Central memory CD8-positive, alpha-beta T cell (primary cell): ENCODE measurements around the gene AHCYL1.

Experiments
- ATAC-seq: fragments of 150-1000 bp; cut with Tn5 transposase; replicated peaks from 2 replicates; pipeline ENCODE4 v1.10.0; 2022; ENCODE audit warnings: mild to moderate bottlenecking, moderate FRiP score, moderate number of reproducible peaks; ENCODE audit not compliant: poor library complexity, severe bottlenecking; ENCODE audit errors: extremely low read depth
- DNase-seq, 2 donors: peaks; one replicate each; pipeline ENCODE4 v3.0.0; 2021; ENCODE audit warnings: low spot score in 2 of 2
- H3K27ac Mint-ChIP-seq: one replicate; pipeline ENCODE4 v1.8.0; 2022; ENCODE audit warnings: low read depth, mild to moderate bottlenecking, moderate library complexity, mixed read lengths
- H3K27me3 Mint-ChIP-seq: one replicate; pipeline ENCODE4 v1.8.0; 2022; ENCODE audit warnings: mixed read lengths
- H3K36me3 Mint-ChIP-seq: one replicate; pipeline ENCODE4 v1.8.0; 2022; ENCODE audit warnings: mild to moderate bottlenecking, moderate library complexity, mixed read lengths; ENCODE audit not compliant: insufficient read depth
- H3K4me1 Mint-ChIP-seq: one replicate; pipeline ENCODE4 v1.8.0; 2022; ENCODE audit warnings: mixed read lengths
- H3K4me3 Mint-ChIP-seq: one replicate; pipeline ENCODE4 v1.8.0; 2022; ENCODE audit warnings: mild to moderate bottlenecking, moderate library complexity, mixed read lengths
- H3K9me3 Mint-ChIP-seq: one replicate; pipeline ENCODE4 v1.8.0; 2022; ENCODE audit warnings: mixed read lengths

Gene AHCYL1

GRCh38 chr1:109959632-109959973 lies 25.0 kb upstream of the AHCYL1 start:
- DNase-seq, result no peak
- Mint-ChIP-seq H3K4me3 (no peak overlapping the region), H3K36me3 (no peaks in the 10 kb centered on the region), H3K27me3 (peaks cover 15% of the 10 kb centered on the region), H3K9me3 (no peaks in the 10 kb centered on the region), H3K27ac (no peak overlapping the region), H3K4me1 (no peaks in the 10 kb centered on the region)
- no peak for ATAC-seq

GRCh38 chr1:109959974-109960744 lies 24.4 kb upstream of the AHCYL1 start:
- Mint-ChIP-seq H3K9me3 (no peaks in the 10 kb centered on the region), H3K36me3 (no peaks in the 10 kb centered on the region), H3K27ac (no peak overlapping the region), H3K4me1 (no peaks in the 10 kb centered on the region), H3K4me3 (no peak overlapping the region), H3K27me3 (peaks cover 15% of the 10 kb centered on the region)
- no peak for DNase-seq
- ATAC-seq, result no peak

- H3K4me3 Mint-ChIP-seq, result no peak overlapping the region
- H3K36me3 Mint-ChIP-seq, result no peaks in the 10 kb centered on the region
- no peak overlapping the region for H3K27ac Mint-ChIP-seq
- peaks cover 15% of the 10 kb centered on the region for H3K27me3 Mint-ChIP-seq
- no peaks in the 10 kb centered on the region for H3K4me1 Mint-ChIP-seq
- no peak for ATAC-seq
- H3K9me3 Mint-ChIP-seq, result no peaks in the 10 kb centered on the region
- DNase-seq, result no peak
Measured at GRCh38 chr1:109960745-109961094, 23.8 kb upstream of the AHCYL1 start.

GRCh38 chr1:109963864-109964263 lies 20.7 kb upstream of the AHCYL1 start:
- no peaks in the 10 kb centered on the region for H3K36me3 Mint-ChIP-seq
- no peak for DNase-seq
- ATAC-seq, result no peak
- no peaks in the 10 kb centered on the region for H3K9me3 Mint-ChIP-seq
- peaks cover 15% of the 10 kb centered on the region for H3K27me3 Mint-ChIP-seq
- no peaks in the 10 kb centered on the region for H3K4me1 Mint-ChIP-seq
- no peak overlapping the region for H3K27ac Mint-ChIP-seq
- no peak overlapping the region for H3K4me3 Mint-ChIP-seq

GRCh38 chr1:109969146-109969829 lies 15.3 kb upstream of the AHCYL1 start:
- ATAC-seq, result peak; percentile 43
- Mint-ChIP-seq H3K27me3 (peaks cover 2% of the 10 kb centered on the region), H3K27ac (no peak overlapping the region), H3K36me3 (peaks cover 2% of the 10 kb centered on the region), H3K4me3 (no peak overlapping the region), H3K4me1 (no peaks in the 10 kb centered on the region), H3K9me3 (no peaks in the 10 kb centered on the region)
- DNase-seq, result no peak

GRCh38 chr1:109969907-109970306 lies 14.7 kb upstream of the AHCYL1 start:
- DNase-seq (no peak), ATAC-seq (no peak)
- Mint-ChIP-seq H3K4me3 (no peak overlapping the region), H3K27ac (no peak overlapping the region), H3K27me3 (no peaks in the 10 kb centered on the region), H3K4me1 (no peaks in the 10 kb centered on the region), H3K9me3 (no peaks in the 10 kb centered on the region), H3K36me3 (peaks cover 2% of the 10 kb centered on the region)

GRCh38 chr1:109971559-109971958 lies 13.0 kb upstream of the AHCYL1 start:
- H3K9me3 Mint-ChIP-seq, result no peaks in the 10 kb centered on the region
- ATAC-seq (no peak), DNase-seq (no peak)
- H3K4me3 Mint-ChIP-seq, result no peak overlapping the region
- peaks cover 2% of the 10 kb centered on the region for H3K36me3 Mint-ChIP-seq
- no peaks in the 10 kb centered on the region for H3K4me1 Mint-ChIP-seq
- H3K27ac Mint-ChIP-seq, result no peak overlapping the region
- H3K27me3 Mint-ChIP-seq, result peaks cover 8% of the 10 kb centered on the region

- ATAC-seq, result no peak
- no peaks in the 10 kb centered on the region for H3K9me3 Mint-ChIP-seq
- no peak overlapping the region for H3K4me3 Mint-ChIP-seq
- no peak overlapping the region for H3K27ac Mint-ChIP-seq
- peaks cover 2% of the 10 kb centered on the region for H3K36me3 Mint-ChIP-seq
- DNase-seq, result no peak
- peaks cover 34% of the 10 kb centered on the region for H3K27me3 Mint-ChIP-seq
- no peaks in the 10 kb centered on the region for H3K4me1 Mint-ChIP-seq
Measured at GRCh38 chr1:109974191-109974590, 10.4 kb upstream of the AHCYL1 start.

- no peaks in the 10 kb centered on the region for H3K36me3 Mint-ChIP-seq
- DNase-seq (no peak), ATAC-seq (no peak)
- H3K4me3 Mint-ChIP-seq, result no peak overlapping the region
- peaks cover 41% of the 10 kb centered on the region for H3K27me3 Mint-ChIP-seq
- no peak overlapping the region for H3K27ac Mint-ChIP-seq
- no peaks in the 10 kb centered on the region for H3K9me3 Mint-ChIP-seq
- no peaks in the 10 kb centered on the region for H3K4me1 Mint-ChIP-seq
Measured at GRCh38 chr1:109975718-109976117, 8.8 kb upstream of the AHCYL1 start.

GRCh38 chr1:109976762-109977161 lies 7.8 kb upstream of the AHCYL1 start:
- peaks cover 41% of the 10 kb centered on the region for H3K27me3 Mint-ChIP-seq
- H3K27ac Mint-ChIP-seq, result no peak overlapping the region
- H3K4me3 Mint-ChIP-seq, result no peak overlapping the region
- DNase-seq (no peak), ATAC-seq (no peak)
- H3K36me3 Mint-ChIP-seq, result no peaks in the 10 kb centered on the region
- H3K9me3 Mint-ChIP-seq, result no peaks in the 10 kb centered on the region
- no peaks in the 10 kb centered on the region for H3K4me1 Mint-ChIP-seq

GRCh38 chr1:109977225-109977624 lies 7.3 kb upstream of the AHCYL1 start:
- ATAC-seq, result no peak
- Mint-ChIP-seq H3K4me3 (no peak overlapping the region), H3K27me3 (peaks cover 41% of the 10 kb centered on the region), H3K9me3 (no peaks in the 10 kb centered on the region), H3K4me1 (no peaks in the 10 kb centered on the region), H3K27ac (no peak overlapping the region), H3K36me3 (no peaks in the 10 kb centered on the region)
- no peak for DNase-seq

GRCh38 chr1:109977657-109978378 lies 6.7 kb upstream of the AHCYL1 start:
- no peak overlapping the region for H3K27ac Mint-ChIP-seq
- ATAC-seq (no peak), DNase-seq (no peak)
- H3K36me3 Mint-ChIP-seq, result no peaks in the 10 kb centered on the region
- H3K27me3 Mint-ChIP-seq, result peaks cover 41% of the 10 kb centered on the region
- H3K4me3 Mint-ChIP-seq, result no peak overlapping the region
- H3K4me1 Mint-ChIP-seq, result no peaks in the 10 kb centered on the region
- no peaks in the 10 kb centered on the region for H3K9me3 Mint-ChIP-seq
